Measurements from ENCODE around the gene HIF1AN. TPM values are rescaled to one million over a fixed set of nuclear protein-coding genes. Genes with fewer than 3 reads are reported as not detected.

Gene HIF1AN
- total RNA-seq, 2 donors from 2014 or later = 51.8 to 58.8 TPM

DNA sequence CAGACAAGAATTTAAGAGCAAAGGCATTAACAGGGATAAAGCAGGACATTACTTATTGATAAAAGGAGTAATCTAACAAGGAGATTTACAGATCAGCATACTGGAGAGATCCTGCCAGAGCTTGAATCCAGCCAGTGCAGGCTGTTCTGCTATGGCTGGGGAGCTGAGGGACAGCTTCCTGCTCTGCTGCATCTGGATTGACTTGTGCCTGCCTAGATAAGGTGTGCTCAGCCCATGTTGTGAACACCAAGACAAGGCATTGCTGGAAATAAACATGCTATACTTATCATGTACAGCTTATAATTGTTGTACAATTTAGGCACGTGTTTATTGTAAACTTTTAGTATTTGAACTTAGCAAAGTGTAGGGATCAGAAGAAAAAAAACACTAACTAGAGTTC lies 71.7 kb downstream of the HIF1AN start:
- Histone ChIP-seq H3K4me1 (ENCODE audit: control insufficient read depth, insufficient read depth, low read length) (no peaks in the 10 kb centered on the region), H3K9me3 (ENCODE audit: control insufficient read depth, low read length) (peaks cover 13% of the 10 kb centered on the region), H3K27me3 (ENCODE audit: control insufficient read depth, insufficient read depth, low read length, poor library complexity, severe bottlenecking) (peaks cover 44% of the 10 kb centered on the region), H3K9ac (ENCODE audit: extremely low read depth, low read length, poor library complexity, severe bottlenecking) (no peak overlapping the region), H3K36me3 (ENCODE audit: control insufficient read depth, insufficient read depth, low read length) (no peaks in the 10 kb centered on the region), H3K4me3 (ENCODE audit: low read length) (no peak overlapping the region), H3K27ac (ENCODE audit: low read depth, low read length) (no peak overlapping the region)
- Mint-ChIP-seq H3K36me3 (ENCODE audit: low read depth) (no peaks in the 10 kb centered on the region), H3K9me3 (peaks cover 11% of the 10 kb centered on the region), H3K4me1 (no peaks in the 10 kb centered on the region), H3K27ac (no peak overlapping the region), H3K27me3 (ENCODE audit: insufficient read depth) (peaks cover 65% of the 10 kb centered on the region), H3K4me3 (no peak overlapping the region)
- 88% methylated on average over 1 of the region's 1 CpG; no CpG with 5 or more reads in 1 of the 2 experiments for WGBS, 2 experiments (ENCODE audit: insufficient coverage in 1 of 2, insufficient read length in 1 of 2)
- no peak for DNase-seq
- TF ChIP-seq CTCF (conservative IDR thresholded peaks at IDR 0.05) = no peak

Other genes with a start within 250 kb of the HIF1AN start
- gene BLOC1S2, start 249.3 kb upstream of the HIF1AN start, total RNA-seq = 10 to 100 TPM; 25.5 to 26.0 TPM
- not detected for gene PKD2L1, start 205.7 kb upstream of the HIF1AN start, total RNA-seq
- 100 to 1,000 TPM; 369 to 442 TPM for gene SCD, start 188.7 kb upstream of the HIF1AN start, total RNA-seq
- gene WNT8B, start 72.9 kb upstream of the HIF1AN start, total RNA-seq = under 1 TPM in 1 of 2 donors, not detected in 1; 0.13 TPM
- 10 to 100 TPM in 1 of 2 donors, 1 to 10 TPM in 1; 9.0 to 13.6 TPM for gene SEC31B, start 16.1 kb upstream of the HIF1AN start, total RNA-seq
- 100 to 1,000 TPM; 162 to 192 TPM for gene NDUFB8, start 6.1 kb upstream of the HIF1AN start, total RNA-seq
- gene PAX2, start 209.6 kb downstream of the HIF1AN start, total RNA-seq = under 1 TPM; 0.93 to 0.99 TPM

All from endodermal cell (in vitro differentiated cells).